HEK293 (cell line): ENCODE results near the gene KLHDC9.
A peak's percentile ranks its signal among the peaks of the same experiment; 100 is the strongest.

Source experiments
- CTCF ChIA-PET: fragments of 350-600 bp; formaldehyde crosslinking; extraction: SDS; loops from one replicate; lab custom pipeline; 2021; ENCODE audit warnings: antibody characterized with exemption; lab: Yijun Ruan, JAX
- POLR2A ChIA-PET: fragments of 300-600 bp; formaldehyde crosslinking; extraction: SDS; loops from one replicate; lab custom pipeline; 2020; ENCODE audit warnings: antibody characterized with exemption, inconsistent platforms; lab: Yijun Ruan, JAX
- H3K27ac ChIP-seq: fragments of 200-500 bp; sonication (Bioruptor generic); 2 replicates; pipeline ENCODE4 v1.5.1; 2014; ENCODE audit warnings: low read depth, low read length, control low read depth, inconsistent platforms; ENCODE audit errors: extremely low read depth
- H3K36me3 ChIP-seq, 2 experiments: fragments of 200-500 bp in 1 of 2; sonication (Bioruptor generic) in 1 of 2; 1 replicate in 1 of 2; 2 replicates in 1 of 2; pipeline ENCODE4 v1.5.1; 2014 to 2017; ENCODE audit warnings: inconsistent platforms in 2 of 2, low read length in 2 of 2; ENCODE audit not compliant: control insufficient read depth in 2 of 2, insufficient read depth in 1 of 2
- H3K4me1 ChIP-seq: fragments of 200-500 bp; sonication (Bioruptor generic); 2 replicates; pipeline ENCODE4 v1.5.1; 2014; ENCODE audit warnings: mild to moderate bottlenecking, low read length, inconsistent platforms; ENCODE audit not compliant: control insufficient read depth, insufficient read depth
- H3K4me3 ChIP-seq: 2 replicates; pipeline ENCODE4 v1.5.1; 2011; ENCODE audit warnings: low read depth, mild to moderate bottlenecking, control low read depth, low read length, moderate library complexity
- H3K9me3 ChIP-seq: fragments of 200-500 bp; sonication (Bioruptor generic); 2 replicates; pipeline ENCODE4 v1.5.1; 2014; ENCODE audit warnings: low read depth, low read length, inconsistent platforms; ENCODE audit not compliant: control insufficient read depth, insufficient read depth
- OVOL3 ChIP-seq: fragments of 450-650 bp; formaldehyde crosslinking; IDR thresholded peaks from 2 replicates; pipeline ENCODE4 v1.5.1; 2016; ENCODE audit warnings: missing biosample characterization, missing genetic modification characterization
- PRDM1 ChIP-seq: fragments of 450-650 bp; formaldehyde crosslinking; IDR thresholded peaks from 2 replicates; pipeline ENCODE4; 2016; ENCODE audit warnings: missing biosample characterization, missing genetic modification characterization
- SCRT1 ChIP-seq: fragments of 450-650 bp; formaldehyde crosslinking; IDR thresholded peaks from 2 replicates; pipeline ENCODE4 v1.5.1; 2016; ENCODE audit warnings: missing biosample characterization, missing genetic modification characterization, borderline replicate concordance
- SCRT2 ChIP-seq: fragments of 450-650 bp; formaldehyde crosslinking; IDR thresholded peaks from 2 replicates; pipeline ENCODE4 v1.5.1; 2016; ENCODE audit warnings: missing biosample characterization, missing genetic modification characterization
- WT1 ChIP-seq: fragments of 450-650 bp; formaldehyde crosslinking; IDR thresholded peaks from 2 replicates; pipeline ENCODE4 v1.5.1; 2016; ENCODE audit warnings: missing biosample characterization, missing genetic modification characterization
- ZNF214 ChIP-seq: fragments of 450-650 bp; formaldehyde crosslinking; IDR thresholded peaks from 2 replicates; pipeline ENCODE4 v1.5.1; 2017; ENCODE audit warnings: missing biosample characterization, mild to moderate bottlenecking, missing genetic modification characterization, borderline replicate concordance
- ZNF239 ChIP-seq: fragments of 450-650 bp; formaldehyde crosslinking; IDR thresholded peaks from 2 replicates; pipeline ENCODE4 v1.5.1; 2016; ENCODE audit warnings: missing biosample characterization, missing genetic modification characterization
- ZNF280D ChIP-seq: fragments of 450-650 bp; formaldehyde crosslinking; IDR thresholded peaks from 2 replicates; pipeline ENCODE4 v1.5.1; 2016; ENCODE audit warnings: missing biosample characterization, missing genetic modification characterization
- ZNF311 ChIP-seq: fragments of 450-650 bp; formaldehyde crosslinking; IDR thresholded peaks from 2 replicates; pipeline ENCODE4 v1.5.1; 2017; ENCODE audit warnings: missing biosample characterization, missing genetic modification characterization, borderline replicate concordance
- ZNF398 ChIP-seq: fragments of 450-650 bp; formaldehyde crosslinking; IDR thresholded peaks from 2 replicates; pipeline ENCODE4 v1.5.1; 2017; ENCODE audit warnings: missing biosample characterization, missing genetic modification characterization
- ZNF488 ChIP-seq: fragments of 450-650 bp; formaldehyde crosslinking; IDR thresholded peaks from 2 replicates; pipeline ENCODE4 v1.5.1; 2016; ENCODE audit warnings: missing biosample characterization, missing genetic modification characterization
- ZNF660 ChIP-seq: fragments of 450-650 bp; IDR thresholded peaks from 2 replicates; pipeline ENCODE4 v1.5.1; 2018; ENCODE audit warnings: missing biosample characterization, mild to moderate bottlenecking, missing genetic modification characterization
- ZNF776 ChIP-seq: fragments of 450-650 bp; formaldehyde crosslinking; IDR thresholded peaks from 2 replicates; pipeline ENCODE4 v1.5.0; 2017; ENCODE audit warnings: missing biosample characterization, missing genetic modification characterization, borderline replicate concordance
- ZNF830 ChIP-seq: fragments of 450-650 bp; IDR thresholded peaks from 2 replicates; pipeline ENCODE4 v1.5.0; 2018; ENCODE audit warnings: missing biosample characterization, missing genetic modification characterization, low read depth, mild to moderate bottlenecking, moderate library complexity
- ZSCAN23 ChIP-seq: fragments of 450-650 bp; formaldehyde crosslinking; IDR thresholded peaks from 2 replicates; pipeline ENCODE4 v1.5.1; 2016; ENCODE audit warnings: missing biosample characterization, missing genetic modification characterization

The KLHDC9 gene

GRCh38 chr1:161096015-161096414 is 2.1 kb upstream of the KLHDC9 start:
- H3K27ac ChIP-seq = no peak overlapping the region
- no peak for TF ChIP-seq ZSCAN23 (tag by site-specific recombination)
- no peak for TF ChIP-seq ZNF660
- no peak for TF ChIP-seq WT1 (tag by site-specific recombination)
- no peak for TF ChIP-seq OVOL3
- 0 out of 2 replicates have a peak, but pooled peaks have one; percentile 27 for TF ChIP-seq PRDM1 (tag by site-specific recombination)
- no peak for TF ChIP-seq ZNF830 (tag by site-specific recombination)
- TF ChIP-seq ZNF280D (tag by site-specific recombination) = no peak
- TF ChIP-seq, all 188 proteins: peak for 1

GRCh38 chr1:161096530-161096929 is 1.6 kb upstream of the KLHDC9 start:
- Histone ChIP-seq H3K9me3 (no peaks in the 10 kb centered on the region), H3K4me3 (no peak overlapping the region), H3K36me3 (peaks cover 9 to 28% of the 10 kb centered on the region in 2 experiments; a peak in 2 of 3 replicates), H3K4me1 (no peaks in the 10 kb centered on the region; the same call in 1 of the 2 replicates), H3K27ac (no peak overlapping the region)
- ChIA-PET CTCF (interaction anchor here (0.7 to 4.5 kb wide), 14 partner anchors 10 to 368 kb away, joined by 3 to 60 read pairs (median 8); partner anchors contain the start of genes ARHGAP30 and USF1), POLR2A (interaction anchor here (1.4 to 2.5 kb wide), 3 partner anchors 51 to 99 kb away, joined by 5 to 10 read pairs (median 6); partner anchors contain the start of genes F11R and USF1)
- no peak for TF ChIP-seq ZNF311 (tag by site-specific recombination)
- no peak for TF ChIP-seq ZNF776
- no peak for TF ChIP-seq ZNF488

More at GRCh38 chr1:161096015-161096414, 2.1 kb upstream of the KLHDC9 start:
- Histone ChIP-seq H3K9me3 (no peaks in the 10 kb centered on the region), H3K4me1 (no peaks in the 10 kb centered on the region; the same call in 1 of the 2 replicates), H3K36me3 (peaks cover 4 to 24% of the 10 kb centered on the region in 2 experiments; a peak in 2 of 3 replicates), H3K4me3 (no peak overlapping the region)
- ChIA-PET POLR2A (no interaction called here), CTCF (interaction anchor here (0.6 to 4.5 kb wide), 9 partner anchors 24 to 261 kb away, joined by 3 to 60 read pairs (median 9); partner anchors contain the start of genes ARHGAP30, F11R and USF1)

- no peak overlapping the region; the same call in 1 of the 2 replicates for H3K4me3 ChIP-seq
- peaks cover 11 to 38% of the 10 kb centered on the region in 2 experiments; a peak in 2 of 3 replicates for H3K36me3 ChIP-seq
- no peaks in the 10 kb centered on the region; the same call in 1 of the 2 replicates for H3K4me1 ChIP-seq
- H3K27ac ChIP-seq = no peak overlapping the region
- TF ChIP-seq SCRT2 (tag by site-specific recombination) (peak; percentile 98), ZNF214 (tag by site-specific recombination) (no peak), ZNF398 (tag by site-specific recombination) (peak; percentile 24; the same call in 1 of the 2 replicates), SCRT1 (tag by site-specific recombination) (peak; percentile 89), ZNF776 (no peak), ZNF239 (tag by site-specific recombination) (no peak), PRDM1 (tag by site-specific recombination) (peak; percentile 65; the same call in 1 of the 2 replicates)
- CTCF ChIA-PET = interaction anchor here (0.6 to 4.5 kb wide), 11 partner anchors 10 to 319 kb away, joined by 3 to 60 read pairs (median 7); partner anchors contain the start of genes DEDD, NECTIN4, PPOX and USF1
- H3K9me3 ChIP-seq = no peaks in the 10 kb centered on the region
- POLR2A ChIA-PET = interaction anchor here (1.0 to 2.5 kb wide), 5 partner anchors 13 to 78 kb away, joined by 3 to 10 read pairs (median 6); partner anchors contain the start of genes F11R, NIT1, PFDN2 and USF1
Observed at GRCh38 chr1:161099090-161099802, 1.1 kb downstream of the KLHDC9 start.
